Activated CD4-positive, CD25-positive, alpha-beta regulatory T cell (primary cell): ENCODE results near the gene VASN.
"Not testable (repeated sequence)": the region's sequence is repeated elsewhere in the genome, so short reads cannot be mapped to it uniquely, and the experiment has no call there.

Experiments
- DNase-seq, 4 experiments: peaks; one replicate each; lab custom pipeline; 2025; lab: John Stamatoyannopoulos, UW

VASN gene

DNA sequence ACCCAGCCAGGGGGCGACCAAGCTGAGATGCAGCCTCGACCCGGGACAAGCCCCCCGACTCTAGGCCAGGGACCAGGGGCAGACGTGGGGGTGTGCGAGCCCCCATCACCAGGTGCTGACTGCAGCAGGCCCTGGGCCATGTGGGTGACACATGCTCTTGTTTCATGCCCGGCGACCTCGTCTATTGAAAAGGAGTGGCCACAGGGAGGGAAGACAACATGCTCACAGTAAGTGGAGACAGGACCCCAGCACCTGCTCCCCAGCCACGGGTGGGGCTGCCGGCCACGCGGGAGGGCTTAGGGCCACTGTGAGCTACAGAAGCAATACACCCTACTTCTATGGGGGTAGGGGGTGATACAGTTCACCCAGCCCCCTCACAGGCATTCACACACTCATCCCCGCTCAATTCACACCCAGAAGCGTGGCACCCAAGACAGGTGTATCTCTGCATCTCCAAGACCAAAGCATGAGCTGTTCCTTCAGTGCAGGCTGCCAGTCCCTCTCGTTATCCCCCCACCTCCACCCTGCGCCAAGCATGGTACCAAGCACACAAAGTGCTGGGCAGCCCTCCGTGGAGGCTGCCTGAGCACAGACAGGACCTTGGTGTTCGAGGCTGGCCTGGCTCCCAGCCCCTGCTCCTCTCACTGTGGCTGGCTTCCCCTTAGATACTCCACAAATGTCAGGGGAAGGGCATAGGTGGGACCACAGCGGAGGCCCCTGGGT lies 13.6 kb downstream of the VASN start:
- no peak for DNase-seq

DNA sequence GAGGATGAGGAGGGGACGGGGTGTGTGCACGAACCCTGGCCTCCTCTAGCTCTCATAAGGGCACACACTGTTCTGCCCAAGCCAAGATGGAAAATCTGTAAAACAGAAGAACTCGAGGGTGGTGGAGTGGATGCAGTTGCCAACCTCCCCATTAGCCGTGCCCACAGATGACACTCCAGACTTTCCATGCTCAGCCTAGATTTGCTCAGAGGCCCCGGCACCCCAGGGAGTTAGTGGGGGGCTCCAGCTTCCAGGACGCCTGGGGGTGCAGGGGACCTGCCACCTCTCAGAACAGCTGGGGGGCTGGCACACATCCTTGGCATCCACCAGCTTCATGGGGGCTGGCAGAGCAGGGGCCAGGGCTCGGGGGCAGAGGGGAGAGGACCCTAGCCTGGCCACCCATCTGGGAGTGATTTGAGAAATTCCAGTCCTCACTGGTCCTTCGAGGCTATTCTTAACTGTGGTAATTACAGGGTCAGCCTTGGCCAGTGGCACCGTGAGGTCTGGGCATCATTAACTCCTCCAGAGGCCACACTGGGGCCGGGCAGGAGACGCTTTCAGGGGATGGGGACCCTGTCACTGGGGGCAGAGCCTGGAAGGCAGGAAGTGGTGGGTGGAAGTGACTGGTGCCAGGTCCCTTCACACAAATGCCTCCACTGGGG lies 14.3 kb downstream of the VASN start:
- no peak for DNase-seq

DNA sequence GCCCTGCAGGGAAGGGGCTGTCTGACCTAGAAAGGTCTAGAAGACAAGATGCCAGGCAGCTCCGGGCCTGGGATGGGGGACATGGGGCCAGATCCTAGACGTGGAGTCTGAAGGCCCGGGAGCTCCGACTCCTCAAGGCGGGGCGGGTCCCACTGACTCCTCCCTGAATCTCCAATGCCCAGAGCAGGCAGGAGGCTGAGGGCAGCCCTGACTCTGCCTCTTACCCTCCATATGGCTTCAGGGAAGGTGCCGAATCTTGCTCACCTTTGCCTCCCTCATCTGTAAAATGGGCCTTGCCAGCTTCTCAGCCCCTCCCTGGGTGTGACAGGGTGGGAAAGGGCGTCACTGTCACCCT lies 14.8 kb downstream of the VASN start:
- DNase-seq = no peak

DNA sequence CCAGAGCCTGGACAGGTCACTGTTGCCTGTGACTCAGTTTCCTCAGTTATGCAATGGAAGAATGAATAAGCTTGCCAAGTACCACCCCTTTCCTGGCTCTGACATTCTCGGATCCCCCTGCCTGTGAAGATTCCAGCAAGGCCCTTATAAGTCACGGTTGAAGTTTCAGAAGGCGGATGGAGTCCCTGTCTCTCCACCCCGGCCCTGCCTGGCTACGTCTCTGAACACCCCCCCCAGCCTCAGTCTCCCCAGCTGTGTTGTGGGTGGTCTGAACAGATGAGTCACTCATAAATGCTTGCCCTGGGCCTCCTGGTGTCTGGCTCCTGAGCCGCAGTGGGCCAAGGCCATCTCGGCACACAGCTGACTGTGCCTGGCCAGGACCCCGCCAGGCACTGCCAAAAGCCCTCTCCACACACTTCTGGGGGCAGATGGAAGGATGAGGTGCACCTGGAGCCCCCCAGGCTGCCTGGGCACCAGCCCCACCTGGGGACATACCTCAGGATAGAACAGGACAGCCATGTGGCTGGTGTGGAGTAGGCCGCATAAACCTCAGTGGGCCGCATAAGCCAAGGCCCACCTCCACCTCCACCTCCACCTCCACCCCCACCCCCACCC lies 15.4 kb downstream of the VASN start:
- DNase-seq = no peak

DNA sequence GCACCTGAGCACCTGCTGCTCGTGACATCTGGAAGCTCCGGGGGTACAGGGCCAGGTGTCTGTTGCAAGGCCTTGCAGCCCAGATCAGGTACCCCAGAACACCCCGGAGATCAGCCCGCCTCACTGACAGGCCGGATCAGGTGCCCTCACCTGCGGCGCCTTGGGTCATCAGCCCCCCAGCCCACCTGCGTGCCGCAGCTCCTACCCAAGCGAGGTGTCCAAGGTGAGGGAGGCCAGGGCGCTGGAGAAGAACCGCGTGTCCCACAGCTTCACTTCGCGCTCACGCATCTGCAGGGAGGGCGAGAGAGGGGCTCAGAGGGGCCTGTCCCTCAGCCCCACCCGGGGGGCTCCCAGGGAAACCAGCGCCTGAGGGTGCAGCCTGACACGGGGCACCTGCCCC lies 16.1 kb downstream of the VASN start:
- no peak for DNase-seq

DNA sequence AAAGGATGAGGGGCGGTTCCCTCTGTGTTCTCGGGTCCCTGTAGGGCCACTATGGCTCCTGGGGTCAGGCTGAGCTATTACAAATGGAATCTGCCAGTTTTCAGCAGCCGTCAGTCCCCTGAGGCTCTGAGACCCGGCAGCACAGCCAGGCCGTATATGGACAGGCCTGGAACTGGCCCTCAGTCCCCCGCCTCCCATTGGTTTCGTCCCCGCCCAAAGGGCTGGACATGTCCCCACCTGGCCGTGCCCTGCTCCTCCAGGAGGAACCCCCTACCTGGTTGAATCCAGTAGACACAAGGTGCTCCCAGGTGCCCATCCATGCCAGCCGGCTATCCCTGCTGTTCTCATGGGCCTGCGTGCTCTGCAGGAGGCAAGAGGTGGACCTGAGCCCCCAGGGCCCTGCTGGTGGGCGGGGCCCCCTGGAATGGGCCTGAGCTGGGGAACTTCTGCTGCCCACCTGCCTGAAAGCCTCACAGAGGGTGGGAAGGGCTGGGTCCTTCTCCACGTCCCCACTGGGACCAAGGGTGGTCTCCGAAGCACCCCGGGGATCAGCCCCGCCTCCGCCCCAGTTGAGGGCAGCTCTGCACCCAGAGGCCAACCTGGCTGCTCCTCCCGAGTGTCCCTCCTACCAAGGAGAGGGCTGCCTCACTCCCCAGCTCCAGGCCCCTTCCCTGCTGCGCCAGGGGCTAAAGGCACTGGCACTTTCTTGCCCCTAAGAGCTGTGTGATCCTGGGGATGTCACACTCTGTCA lies 16.8 kb downstream of the VASN start:
- DNase-seq = no peak

DNA sequence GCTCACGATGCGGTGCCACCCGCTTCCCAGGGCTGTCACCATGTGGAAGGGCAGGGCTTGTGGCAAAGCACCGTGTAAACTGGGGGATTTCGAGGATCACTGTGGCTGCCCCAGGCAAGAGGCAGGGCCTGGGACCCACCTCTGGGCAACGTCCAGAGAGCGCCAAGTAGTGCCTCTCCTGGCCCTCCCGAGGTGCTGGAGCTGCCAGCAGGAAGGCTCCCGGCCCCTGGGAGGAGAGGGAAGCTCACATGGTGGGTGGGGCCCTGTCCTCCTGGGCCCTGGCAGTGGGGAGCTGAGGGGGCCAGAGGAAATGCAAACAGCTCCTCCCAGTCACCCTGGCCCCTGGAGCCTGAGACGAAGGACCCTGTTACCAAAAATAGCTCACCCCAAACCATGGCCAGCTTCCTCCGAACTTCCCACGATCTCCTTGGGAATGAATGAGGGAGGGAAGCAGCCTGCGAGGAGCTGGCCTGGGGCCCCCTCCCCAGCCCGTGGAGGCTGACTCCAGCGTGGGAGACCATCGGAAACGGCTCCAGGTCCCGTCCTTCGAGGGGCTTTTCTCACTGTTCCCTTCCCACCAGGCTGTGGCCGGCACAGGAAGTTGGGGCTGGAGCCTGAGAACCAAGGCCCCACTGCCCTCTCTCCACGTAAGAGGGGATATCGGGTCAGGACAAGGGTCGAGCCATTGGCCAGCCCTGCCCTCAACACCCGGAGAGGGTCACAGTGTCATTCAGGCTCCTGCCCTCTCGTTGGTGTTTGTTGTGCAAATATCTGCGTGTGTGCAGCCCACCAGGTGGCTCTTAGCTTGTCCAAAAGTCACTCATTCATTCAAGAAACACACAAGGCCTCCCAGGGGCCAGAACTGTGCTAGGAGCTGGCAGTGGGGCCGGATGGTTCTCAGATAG lies 17.7 kb downstream of the VASN start:
- DNase-seq = no peak

DNA sequence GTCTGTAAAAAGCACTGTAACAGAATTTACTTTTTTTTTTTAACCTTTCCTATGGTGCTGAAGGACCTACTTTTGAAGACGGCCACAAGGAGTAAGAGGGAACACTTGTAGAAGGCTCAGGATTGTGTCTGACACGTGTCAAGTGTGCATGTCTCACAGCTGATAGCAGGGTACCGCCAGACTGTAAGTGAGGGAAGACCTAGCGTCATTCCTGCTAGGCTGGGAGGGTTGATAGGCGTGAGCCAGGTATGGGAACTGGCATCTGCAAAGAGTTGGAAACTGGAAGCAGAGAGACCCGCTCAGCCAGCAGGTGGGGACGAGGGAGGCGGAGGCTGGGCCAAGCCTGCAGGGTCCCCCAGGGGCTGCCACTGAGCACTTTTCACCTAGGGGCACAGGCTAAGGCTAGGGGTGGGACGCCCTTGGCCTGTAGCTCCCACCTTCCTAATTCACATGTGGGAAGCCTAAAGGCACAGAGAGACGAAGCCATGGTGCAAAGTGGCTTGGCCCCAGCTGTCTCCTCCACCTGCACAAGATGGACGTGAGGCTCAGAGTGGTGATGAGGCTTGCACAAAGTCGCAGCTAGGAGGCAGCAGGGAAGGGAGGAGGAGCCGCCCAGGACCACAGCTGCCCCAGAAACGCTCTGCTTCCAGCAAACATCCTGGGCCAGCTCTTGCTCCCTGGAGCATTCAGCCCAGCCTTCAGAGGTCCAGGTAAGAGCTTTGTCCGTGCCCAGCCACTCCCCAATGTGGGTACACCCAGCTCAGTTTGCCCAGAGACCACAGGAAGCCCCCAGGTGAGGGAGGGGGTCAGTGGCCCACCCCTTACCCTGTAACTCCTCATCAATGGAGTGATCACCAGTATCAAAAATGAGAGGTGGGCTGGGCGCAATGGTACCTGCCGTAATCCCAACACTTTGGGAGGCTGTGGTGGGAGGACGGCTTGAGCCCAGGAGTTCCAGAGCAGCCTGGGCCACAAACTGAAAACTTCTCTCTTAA lies 18.9 kb downstream of the VASN start:
- no peak for DNase-seq

DNA sequence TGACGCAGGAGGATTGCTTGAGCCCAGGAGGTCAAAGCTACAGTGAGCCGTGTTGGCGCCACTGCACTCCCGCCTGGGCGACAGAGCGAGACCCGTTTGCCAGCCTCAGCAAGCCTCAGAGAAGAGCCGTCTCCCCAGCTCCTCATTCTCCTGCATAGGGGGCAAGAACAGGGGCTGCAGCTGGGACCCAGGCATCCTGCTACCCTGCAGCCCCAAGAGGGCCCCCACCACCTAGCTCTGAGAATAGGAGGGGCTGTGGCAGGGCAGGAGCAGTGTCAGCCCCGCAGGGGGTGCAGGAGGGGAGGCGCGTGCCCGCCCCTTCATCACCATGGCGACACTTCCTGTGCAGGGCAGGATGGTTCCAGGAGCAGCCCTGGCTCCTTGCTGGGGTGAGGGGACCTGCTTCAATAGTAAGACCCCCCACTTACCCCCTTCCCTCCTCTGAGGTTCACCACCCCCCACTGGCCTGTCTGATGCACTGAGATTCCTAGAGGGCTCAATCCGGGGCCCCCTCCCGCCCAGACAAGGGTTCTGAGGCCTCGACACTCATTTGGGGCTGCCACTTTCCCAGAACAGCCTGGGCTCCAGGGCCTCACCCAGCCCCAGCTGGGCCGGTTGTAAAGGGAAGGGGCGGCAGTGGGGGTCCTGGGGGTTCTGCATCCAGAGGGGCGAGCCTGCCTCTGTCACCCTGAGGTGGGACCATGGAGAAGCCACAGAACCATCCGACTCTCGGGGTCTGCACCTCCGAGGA lies 20.2 kb downstream of the VASN start:
- no peak for DNase-seq

DNA sequence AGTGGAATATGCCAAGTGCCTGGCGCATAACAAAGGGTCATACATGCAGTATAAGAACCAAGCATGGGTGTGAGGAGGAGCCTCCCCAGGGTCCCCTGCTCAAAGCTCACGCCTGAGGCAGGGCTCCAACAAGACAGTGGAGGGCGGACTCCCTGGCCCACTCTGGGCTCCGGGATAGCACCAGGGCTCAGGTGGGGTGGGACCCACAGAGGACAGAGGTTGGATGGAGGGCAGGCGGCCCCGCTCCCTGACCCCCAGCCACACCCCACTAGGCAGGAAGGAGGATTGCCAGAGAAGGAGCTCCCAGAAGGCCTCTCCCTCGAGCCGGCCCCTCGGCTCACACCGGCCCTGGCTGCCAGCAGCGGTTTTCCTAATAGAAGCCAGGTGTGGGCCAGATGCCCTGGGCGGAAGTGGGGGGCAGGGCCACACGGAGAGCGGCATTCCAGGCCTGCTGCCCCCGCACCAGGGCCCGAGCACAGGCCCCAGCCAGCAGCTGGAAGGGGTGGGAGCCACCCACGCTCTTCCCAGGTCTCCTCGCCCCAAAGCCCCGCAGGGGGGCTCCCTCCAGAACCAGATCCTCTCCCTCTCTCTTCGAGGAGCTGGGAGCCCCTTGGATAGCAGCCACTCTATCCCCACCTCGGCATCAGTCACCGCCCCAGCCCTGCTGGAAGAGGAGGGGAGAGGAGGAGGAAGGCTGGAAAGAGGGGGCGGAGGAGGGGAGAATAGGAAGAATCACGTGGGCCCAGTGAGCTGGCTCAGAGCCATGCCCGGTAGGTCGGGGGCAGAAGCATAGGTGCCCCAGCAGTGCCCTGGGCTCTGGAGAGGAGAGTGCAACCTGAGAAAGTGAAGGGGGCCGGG lies 21.0 kb downstream of the VASN start:
- no peak for DNase-seq

DNA sequence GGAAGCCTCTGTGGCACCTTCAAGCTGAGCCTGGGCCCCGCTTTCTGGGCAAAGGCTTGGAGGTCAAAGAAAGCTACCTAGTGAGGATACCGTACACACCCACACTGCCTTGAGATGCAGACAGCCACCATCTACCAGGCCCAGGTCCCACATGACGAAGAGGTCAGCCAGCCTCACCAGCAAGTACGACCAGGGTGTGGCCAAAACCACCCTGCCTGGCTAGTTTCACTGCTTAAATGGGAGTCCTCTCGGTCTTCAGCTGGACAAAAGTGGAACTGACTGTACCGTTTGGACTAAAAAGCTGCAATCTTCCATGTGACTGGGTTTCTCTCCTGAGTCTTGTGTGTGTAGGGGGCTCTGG lies 21.6 kb downstream of the VASN start:
- DNase-seq = no peak

DNA sequence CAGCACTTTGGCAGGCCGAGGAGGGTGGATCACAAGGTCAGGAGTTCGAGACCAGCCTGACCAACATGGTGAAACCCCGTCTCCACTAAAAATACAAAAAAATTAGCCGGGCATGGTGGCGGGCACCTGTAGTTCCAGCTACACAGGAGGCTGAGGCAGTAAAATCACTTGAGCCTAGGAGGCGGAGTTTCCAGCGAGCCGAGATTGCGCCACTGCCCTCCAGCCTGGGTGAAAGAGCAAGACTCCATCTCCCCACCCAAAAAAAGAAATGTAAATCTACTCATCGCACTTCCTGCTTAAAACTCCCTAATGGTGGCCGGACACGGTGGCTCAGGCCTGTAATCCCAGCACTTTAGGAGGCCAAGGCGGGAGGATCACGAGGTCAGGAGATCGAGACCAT lies 22.2 kb downstream of the VASN start:
- not testable (repeated sequence) for DNase-seq

DNA sequence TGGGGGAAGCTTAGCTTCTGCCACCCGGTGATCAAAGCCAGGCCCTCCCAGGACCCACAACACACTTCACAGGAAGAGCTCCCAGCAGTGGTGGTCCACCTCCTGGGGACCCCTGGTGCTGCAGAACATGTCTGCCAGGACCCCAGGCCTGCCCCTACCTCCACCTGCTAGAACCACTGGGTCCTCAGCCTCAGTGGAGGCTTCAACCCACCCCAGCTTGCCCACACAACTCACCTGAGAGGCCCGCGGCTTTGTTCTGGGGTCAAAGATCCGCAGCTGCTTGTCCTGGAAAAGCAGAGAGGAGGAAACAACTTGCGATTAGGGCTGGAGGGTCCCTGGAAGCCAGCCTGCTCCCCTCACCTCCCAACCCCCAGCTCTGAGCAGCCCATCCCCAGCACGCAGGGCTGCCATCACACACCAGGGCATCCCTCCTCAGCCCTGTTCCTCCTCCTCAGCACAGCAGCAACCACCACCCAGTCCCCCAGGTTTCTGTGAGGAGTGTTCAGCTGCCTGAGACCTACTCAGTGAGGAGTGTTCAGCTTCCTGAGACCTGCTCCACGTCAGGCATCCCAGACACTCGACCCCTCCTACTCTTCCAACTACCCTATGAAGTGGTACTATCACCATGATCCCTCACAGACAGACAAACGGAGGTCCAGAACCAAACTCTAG lies 23.5 kb downstream of the VASN start:
- DNase-seq = no peak

DNA sequence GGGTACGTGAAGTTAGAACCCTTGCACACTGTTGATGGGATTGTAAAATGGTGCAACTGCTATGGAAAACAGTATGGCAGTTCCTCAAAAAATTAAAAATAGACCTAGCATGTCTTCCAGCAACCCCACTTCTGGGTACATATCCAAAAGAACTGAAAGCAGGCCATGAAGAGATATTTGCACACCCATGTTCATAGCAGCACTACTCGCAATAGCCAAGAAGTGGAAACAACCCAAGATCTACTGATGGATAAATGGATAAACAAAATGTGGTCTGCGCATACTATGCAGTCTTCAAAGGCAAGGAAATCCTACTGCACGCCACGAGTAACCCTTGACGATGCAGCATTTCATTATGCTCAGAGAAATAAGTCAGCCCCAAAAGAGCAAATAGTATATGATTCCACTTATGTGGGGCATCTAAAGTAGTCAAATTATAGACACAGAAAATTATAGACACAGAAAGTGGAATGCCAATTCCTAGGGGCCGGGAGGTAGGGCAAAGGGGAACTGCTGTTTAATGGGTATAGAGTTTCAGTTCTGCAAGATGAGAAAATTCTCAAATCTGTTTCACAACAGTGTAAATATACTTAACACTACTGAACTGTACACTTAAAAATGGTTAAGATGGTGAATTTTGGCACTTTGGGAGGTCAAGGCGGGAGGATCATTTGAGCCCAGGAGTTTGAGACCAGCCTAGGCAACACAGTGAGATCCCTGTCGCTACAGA lies 27.5 kb downstream of the VASN start:
- no peak for DNase-seq

DNA sequence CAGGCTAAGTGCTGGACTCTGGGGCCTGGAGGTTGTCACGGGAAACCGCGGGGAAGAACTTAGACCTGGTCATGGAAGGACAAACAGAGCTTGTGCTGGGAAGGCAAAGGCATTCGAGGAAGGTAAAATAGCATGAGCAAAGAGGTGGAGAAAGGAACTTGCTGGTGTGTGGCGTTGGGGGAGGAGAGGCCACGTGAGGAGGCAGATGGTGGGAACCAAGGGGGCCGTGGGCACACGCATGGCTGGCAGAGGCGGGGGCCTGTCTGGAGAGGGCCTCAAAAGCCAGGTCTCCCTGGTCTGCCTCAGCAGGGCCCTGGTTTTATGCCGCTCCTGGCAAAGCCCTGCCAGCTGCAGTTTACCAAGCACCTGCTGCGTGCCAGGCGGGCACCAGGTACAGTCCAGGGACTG lies 29.4 kb downstream of the VASN start:
- DNase-seq = no peak

DNA sequence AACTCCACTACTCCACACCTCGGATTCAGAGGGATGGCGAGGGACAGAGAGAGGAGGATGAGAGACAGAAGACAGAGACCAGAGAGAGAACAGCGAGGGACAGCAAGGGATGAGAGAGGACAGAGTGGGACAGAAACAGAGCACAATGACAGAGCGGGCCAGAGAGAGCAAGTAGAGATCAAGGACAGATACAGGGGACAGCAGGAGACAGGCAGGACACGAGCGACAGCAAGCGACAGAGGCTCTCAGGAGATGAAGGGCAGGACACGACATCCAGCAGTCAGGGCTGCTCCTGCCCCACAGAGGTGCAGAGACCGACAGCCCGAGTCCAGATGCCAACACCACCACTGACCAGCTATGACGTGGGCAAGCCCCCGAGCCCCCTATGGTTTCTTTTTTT lies 29.9 kb downstream of the VASN start:
- DNase-seq = no peak

DNA sequence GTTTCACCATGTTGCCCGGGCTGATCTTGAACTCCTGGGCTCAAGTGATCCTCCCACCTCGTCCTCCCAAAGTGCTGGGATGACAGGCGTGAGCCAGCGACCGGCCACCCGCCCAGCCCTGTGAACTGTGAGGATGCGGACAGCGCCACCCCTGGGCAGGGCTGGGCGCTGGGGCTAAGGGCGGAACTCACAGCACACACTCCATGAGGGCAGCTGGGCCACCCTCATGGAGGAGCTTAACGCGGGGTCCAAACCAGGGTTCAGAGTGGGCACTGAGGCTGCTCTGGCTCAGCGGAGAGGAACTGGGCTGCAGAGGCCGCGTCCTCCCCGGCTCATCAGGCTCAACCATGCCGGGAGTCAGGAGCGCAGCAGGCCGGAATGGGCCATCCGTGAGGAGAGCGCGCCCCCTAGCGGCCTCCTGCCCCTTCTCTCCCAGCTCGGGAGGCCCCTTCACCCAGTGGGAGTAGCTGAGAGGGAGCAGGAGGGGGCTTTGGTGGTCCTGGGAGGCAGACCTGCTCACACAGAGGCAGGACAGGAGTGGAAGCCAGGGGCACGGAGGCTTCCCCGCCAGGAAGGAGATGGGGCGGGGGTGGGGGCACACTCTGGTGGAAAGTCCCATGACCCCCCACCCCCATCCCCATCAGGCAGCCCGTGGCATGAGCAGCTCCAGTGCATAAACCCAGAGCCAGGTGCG lies 30.9 kb downstream of the VASN start:
- DNase-seq = peak; percentile 45 to 49 (median 47)
